Sigmoid colon (tissue), 7 donors: ENCODE data around the gene CYP4F8. TPM values are rescaled to one million over a fixed set of nuclear protein-coding genes. Genes with fewer than 3 reads are reported as not detected.

Experiments
- polyA plus RNA-seq, 3 donors: library from polyadenylated mRNA; stranded (reverse); fragments of 200-250 nt; gene quantifications; one replicate each; pipeline ENCODE4 v1.2.3, GENCODE V29; 2013
- small RNA-seq, 3 donors: library from RNA; depleted of rRNA; stranded (forward); fragments of <200 nt; gene quantifications; one replicate each; pipeline ENCODE3, GENCODE V24; 2016
- total RNA-seq, 4 donors: library from RNA; depleted of rRNA; stranded (reverse); fragments of >200 nt; gene quantifications; one replicate each; pipeline ENCODE4 v1.1.0, GENCODE V29; 2016
- donor health status: healthy with polysubstance abuse.
- donor health status: Bipolar disorder and iron deficiency.
- donor health status: healthy.

Gene CYP4F8
- total and polyA plus RNA-seq, 7 donors = not detected

Small RNA genes lying within 50 kb of the gene (small RNA-seq; reads per million reads assigned to genes)
- gene AD000091.1 = 0 reads per million in 3 donors

Other genes starting within 250 kb of the CYP4F8 start
- 10 to 100 TPM; 15.0 to 43.8 (median 21.4) TPM for gene AKAP8, start 235.4 kb upstream of the CYP4F8 start, total RNA-seq
- gene AKAP8, start 235.4 kb upstream of the CYP4F8 start, polyA plus RNA-seq = 10 to 100 TPM; 11.4 to 19.8 (median 11.6) TPM
- gene AKAP8L, start 196.2 kb upstream of the CYP4F8 start, total RNA-seq = 100 to 1,000 TPM in 2 of 4 donors, 10 to 100 TPM in 2; 90.5 to 145 (median 101) TPM
- 10 to 100 TPM; 15.0 to 67.5 (median 22.8) TPM for gene AKAP8L, start 196.2 kb upstream of the CYP4F8 start, polyA plus RNA-seq
- gene WIZ, start 165.3 kb upstream of the CYP4F8 start, total RNA-seq = 10 to 100 TPM; 16.3 to 49.6 (median 28.4) TPM
- 10 to 100 TPM in 1 of 3 donors, 1 to 10 TPM in 2; 7.8 to 18.3 (median 9.2) TPM for gene WIZ, start 165.3 kb upstream of the CYP4F8 start, polyA plus RNA-seq
- gene RASAL3, start 150.7 kb upstream of the CYP4F8 start, total RNA-seq = 1 to 10 TPM; 1.1 to 2.0 (median 1.5) TPM
- gene RASAL3, start 150.7 kb upstream of the CYP4F8 start, polyA plus RNA-seq = 10 to 100 TPM in 1 of 3 donors, 1 to 10 TPM in 1, under 1 TPM in 1; 0.60 to 20.3 (median 1.6) TPM
- not detected for gene PGLYRP2, start 135.7 kb upstream of the CYP4F8 start, total RNA-seq
- under 1 TPM in 1 of 3 donors, not detected in 2; 0.60 TPM for gene PGLYRP2, start 135.7 kb upstream of the CYP4F8 start, polyA plus RNA-seq
- not detected for gene CYP4F22, start 106.7 kb upstream of the CYP4F8 start, total RNA-seq
- gene CYP4F22, start 106.7 kb upstream of the CYP4F8 start, polyA plus RNA-seq = under 1 TPM in 1 of 3 donors, not detected in 2; 0.07 TPM
- not detected for gene CYP4F3, start 25.7 kb downstream of the CYP4F8 start, total RNA-seq
- 1 to 10 TPM in 1 of 3 donors, under 1 TPM in 2; under 0.01 to 2.4 (median 0.46) TPM for gene CYP4F3, start 25.7 kb downstream of the CYP4F8 start, polyA plus RNA-seq
- 10 to 100 TPM; 10.5 to 18.8 (median 13.7) TPM for gene CYP4F12, start 57.9 kb downstream of the CYP4F8 start, total RNA-seq
- 10 to 100 TPM in 1 of 3 donors, 1 to 10 TPM in 2; 6.0 to 47.1 (median 6.7) TPM for gene CYP4F12, start 57.9 kb downstream of the CYP4F8 start, polyA plus RNA-seq
- not detected for gene OR10H2, start 112.8 kb downstream of the CYP4F8 start, total RNA-seq
- gene OR10H2, start 112.8 kb downstream of the CYP4F8 start, polyA plus RNA-seq = not detected
- not detected for gene OR10H3, start 122.8 kb downstream of the CYP4F8 start, total RNA-seq
- not detected for gene OR10H3, start 122.8 kb downstream of the CYP4F8 start, polyA plus RNA-seq
- not detected for gene OR10H5, start 172.4 kb downstream of the CYP4F8 start, total RNA-seq
- gene OR10H5, start 172.4 kb downstream of the CYP4F8 start, polyA plus RNA-seq = under 1 TPM in 1 of 3 donors, not detected in 2; under 0.01 TPM
- gene OR10H1, start 200.4 kb downstream of the CYP4F8 start, total RNA-seq = not detected
- not detected for gene OR10H1, start 200.4 kb downstream of the CYP4F8 start, polyA plus RNA-seq